Nephron progenitor cell (in vitro differentiated cells): ENCODE measurements around the gene PRMT5.
A peak's percentile ranks its signal among the peaks of the same experiment; 100 is the strongest.

ENCODE experiments used
- DNase-seq: peaks from one replicate; pipeline ENCODE4 v3.0.0; 2021
- H3K27ac Mint-ChIP-seq: 2 replicates; pipeline ENCODE4 v1.8.0; 2021; ENCODE audit warnings: mild to moderate bottlenecking, moderate library complexity, mixed read lengths
- H3K27me3 Mint-ChIP-seq: 2 replicates; pipeline ENCODE4 v1.8.0; 2021; ENCODE audit warnings: mild to moderate bottlenecking, low read depth, mixed read lengths; ENCODE audit not compliant: poor library complexity
- H3K36me3 Mint-ChIP-seq: 2 replicates; pipeline ENCODE4 v1.8.0; 2021; ENCODE audit warnings: low read depth, mixed read lengths
- H3K4me1 Mint-ChIP-seq: 2 replicates; pipeline ENCODE4 v1.8.0; 2021; ENCODE audit warnings: mixed read lengths
- H3K4me3 Mint-ChIP-seq: 2 replicates; pipeline ENCODE4 v1.8.0; 2021; ENCODE audit warnings: mild to moderate bottlenecking, moderate library complexity, mixed read lengths
- H3K9me3 Mint-ChIP-seq: 2 replicates; pipeline ENCODE4 v1.8.0; 2021; ENCODE audit warnings: mild to moderate bottlenecking, moderate library complexity, mixed read lengths
- CTCF ChIP-seq: fragments of 200-600 bp; sonication (generic); IDR thresholded peaks from 2 replicates; pipeline ENCODE4 v1.5.0; 2021; ENCODE audit warnings: antibody characterized with exemption

The PRMT5 gene

GRCh38 chr14:22884738-22885523 is 44.2 kb downstream of the PRMT5 start:
- no peak for TF ChIP-seq CTCF
- Mint-ChIP-seq H3K27me3 (peaks cover 4% of the 10 kb centered on the region), H3K9me3 (no peaks in the 10 kb centered on the region), H3K4me3 (peak overlapping the region; percentile 94), H3K27ac (peak overlapping the region; percentile 91), H3K4me1 (peaks cover 68% of the 10 kb centered on the region), H3K36me3 (no peaks in the 10 kb centered on the region)
- no peak for DNase-seq

- Mint-ChIP-seq H3K4me1 (peaks cover 68% of the 10 kb centered on the region), H3K36me3 (no peaks in the 10 kb centered on the region), H3K27me3 (peaks cover 4% of the 10 kb centered on the region), H3K9me3 (no peaks in the 10 kb centered on the region), H3K4me3 (peak overlapping the region; percentile 94), H3K27ac (peak overlapping the region; percentile 91)
- TF ChIP-seq CTCF = no peak
- DNase-seq = no peak
These were observed 45.0 kb downstream of the PRMT5 start for GRCh38 chr14:22884076-22884737.

DNA sequence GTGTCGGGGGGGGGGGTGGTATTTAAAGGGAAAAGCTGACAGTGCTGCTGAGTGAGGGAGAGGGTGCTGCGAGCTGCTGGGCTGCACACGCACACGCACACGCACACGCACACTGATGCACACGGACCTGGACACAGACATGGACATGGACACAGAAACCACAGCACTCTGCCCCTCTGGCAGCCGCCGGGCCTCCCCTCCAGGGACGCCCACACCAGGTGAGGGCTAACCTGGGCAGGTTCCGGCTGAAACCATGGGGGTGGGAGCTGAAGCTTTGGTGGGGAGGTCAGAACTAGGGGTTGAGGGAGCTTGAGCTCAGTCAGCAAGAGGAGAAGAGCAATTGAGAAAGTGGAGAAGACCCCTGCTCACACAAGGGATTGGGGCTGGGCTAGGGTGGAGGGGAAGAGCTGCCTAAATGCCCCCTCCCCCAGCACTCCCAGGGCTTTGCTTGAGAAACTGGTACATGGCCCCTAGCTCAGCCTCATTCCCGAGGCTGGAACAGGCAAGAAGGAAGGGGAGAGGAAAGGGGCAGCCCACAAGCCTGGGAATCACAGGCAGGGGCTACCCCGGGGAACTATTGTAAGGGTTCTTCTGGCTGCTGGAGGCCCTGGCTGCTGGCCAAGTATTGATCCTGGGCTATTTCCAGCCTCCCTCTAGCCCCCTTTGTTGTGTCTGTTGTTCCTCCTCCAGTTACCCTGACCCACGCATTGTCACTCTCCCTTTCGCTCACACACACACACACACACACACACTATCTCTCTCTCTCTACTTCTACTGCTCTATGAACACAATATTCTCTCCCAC is 45.8 kb downstream of the PRMT5 start, which contains the start of gene REM2:
Gene REM2, plus strand, starts transcription at position 50 of the 804 bp plus-strand sequence. Its CDS starts 66 bp downstream, at position 116.
- peaks cover 4% of the 10 kb centered on the region for H3K27me3 Mint-ChIP-seq
- peaks cover 3% of the 10 kb centered on the region for H3K36me3 Mint-ChIP-seq
- H3K9me3 Mint-ChIP-seq = no peaks in the 10 kb centered on the region
- H3K27ac Mint-ChIP-seq = peak within 1 kb of the TSS; percentile 99
- peaks cover 72% of the 10 kb centered on the region for H3K4me1 Mint-ChIP-seq
- peak within 1 kb of the TSS; percentile 94 for H3K4me3 Mint-ChIP-seq
- peak; percentile 20 for DNase-seq
- TF ChIP-seq CTCF = no peak

DNA sequence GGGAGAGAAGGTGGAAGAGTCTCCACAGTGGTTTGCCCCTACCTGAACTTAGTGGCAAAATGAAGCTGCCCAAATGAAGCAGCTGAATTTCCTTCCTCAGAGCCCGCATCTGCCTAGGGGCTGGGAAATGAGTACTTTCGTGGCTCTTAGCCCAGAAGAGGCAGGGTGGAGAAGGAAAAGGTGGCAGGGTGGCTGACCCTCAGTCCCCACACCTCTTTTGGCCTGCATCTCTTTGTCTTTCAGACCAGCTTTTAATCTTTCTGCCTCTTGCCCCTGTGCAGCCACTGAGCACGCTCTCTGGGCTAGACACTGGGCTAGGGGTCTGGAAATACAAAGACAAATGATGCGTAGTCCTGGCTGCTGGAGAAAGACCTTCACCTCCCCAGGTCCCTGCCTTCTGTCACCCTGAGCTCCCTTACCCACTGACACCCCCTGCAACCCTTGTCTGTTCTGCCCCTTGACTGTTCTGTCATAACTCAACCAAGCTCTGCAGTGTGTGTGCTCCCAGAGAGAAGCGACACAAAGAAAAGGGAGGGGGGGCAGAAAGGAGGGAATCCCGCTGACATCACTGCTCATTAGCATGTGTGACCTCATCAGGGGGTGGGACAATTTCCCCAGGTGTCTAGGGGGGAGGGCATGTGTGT is 46.5 kb downstream of the PRMT5 start:
- Mint-ChIP-seq H3K9me3 (no peaks in the 10 kb centered on the region), H3K4me3 (peak overlapping the region; percentile 94), H3K27me3 (peaks cover 4% of the 10 kb centered on the region), H3K27ac (peak overlapping the region; percentile 99), H3K4me1 (peaks cover 67% of the 10 kb centered on the region), H3K36me3 (peaks cover 11% of the 10 kb centered on the region)
- DNase-seq = peak; percentile 68
- TF ChIP-seq CTCF = no peak

GRCh38 chr14:22882064-22882463 is 47.1 kb downstream of the PRMT5 start:
- Mint-ChIP-seq H3K27me3 (peaks cover 4% of the 10 kb centered on the region), H3K4me1 (peaks cover 62% of the 10 kb centered on the region), H3K27ac (peak overlapping the region; percentile 99), H3K4me3 (peak overlapping the region; percentile 33), H3K36me3 (peaks cover 13% of the 10 kb centered on the region), H3K9me3 (no peaks in the 10 kb centered on the region)
- TF ChIP-seq CTCF = no peak
- DNase-seq = no peak
